Loucy (cell line): Measurements from ENCODE around the gene RFESD.

Source experiments
- H2AFZ ChIP-seq: fragments of 200-600 bp; sonication (generic); 2 replicates; pipeline ENCODE4 v1.6.0; 2016; ENCODE audit warnings: antibody characterized with exemption, mild to moderate bottlenecking, low read length, moderate library complexity
- H3F3A ChIP-seq: fragments of 200-600 bp; 2 replicates; pipeline ENCODE4 v1.6.0; 2016; ENCODE audit warnings: antibody characterized with exemption, low read depth, mild to moderate bottlenecking
- H3K27me3 ChIP-seq: fragments of 200-600 bp; sonication (generic); 2 replicates; pipeline ENCODE4 v1.6.1; 2014; ENCODE audit warnings: low read length, mild to moderate bottlenecking; ENCODE audit not compliant: insufficient read depth, poor library complexity, severe bottlenecking
- H3K36me3 ChIP-seq: fragments of 200-600 bp; sonication (generic); 2 replicates; pipeline ENCODE4 v1.6.1; 2016; ENCODE audit warnings: low read length; ENCODE audit not compliant: insufficient read depth
- H3K4me1 ChIP-seq: fragments of 200-600 bp; sonication (generic); 2 replicates; pipeline ENCODE4 v1.5.1; 2014; ENCODE audit warnings: low read length, mild to moderate bottlenecking; ENCODE audit not compliant: insufficient read depth, poor library complexity, severe bottlenecking
- H3K4me2 ChIP-seq: fragments of 200-600 bp; sonication (generic); 2 replicates; pipeline ENCODE4 v1.6.0; 2014; ENCODE audit warnings: antibody characterized with exemption, low read length, low read depth, mild to moderate bottlenecking; ENCODE audit not compliant: poor library complexity, severe bottlenecking
- H3K4me3 ChIP-seq: fragments of 200-600 bp; sonication (generic); 2 replicates; pipeline ENCODE4 v1.5.1; 2014; ENCODE audit warnings: low read length, mild to moderate bottlenecking, mixed read lengths; ENCODE audit not compliant: poor library complexity, severe bottlenecking
- H3K79me2 ChIP-seq: fragments of 200-600 bp; sonication (generic); 2 replicates; pipeline ENCODE4 v1.6.1; 2014; ENCODE audit warnings: low read length; ENCODE audit not compliant: insufficient read depth
- H3K9ac ChIP-seq: fragments of 200-600 bp; sonication (generic); 2 replicates; pipeline ENCODE4 v1.6.0; 2014; ENCODE audit warnings: mild to moderate bottlenecking, low read depth, low read length, moderate library complexity; ENCODE audit not compliant: poor library complexity, severe bottlenecking
- H3K9me2 ChIP-seq: fragments of 200-600 bp; sonication (generic); replicated peaks from 2 replicates; pipeline ENCODE4 v1.6.1; 2016; ENCODE audit warnings: low read depth, low read length, mixed read lengths
- H3K9me3 ChIP-seq: fragments of 200-600 bp; sonication (generic); 2 replicates; pipeline ENCODE4 v1.6.1; 2014; ENCODE audit warnings: mild to moderate bottlenecking, antibody characterized with exemption, low read length, low read depth; ENCODE audit not compliant: insufficient read depth
- H4K20me1 ChIP-seq: fragments of 200-600 bp; sonication (generic); 2 replicates; pipeline ENCODE4 v1.6.0; 2014; ENCODE audit warnings: antibody characterized with exemption, low read length, mild to moderate bottlenecking; ENCODE audit not compliant: insufficient read depth, poor library complexity, severe bottlenecking
- CTCF ChIP-seq: fragments of 200-600 bp; sonication (generic); conservative IDR thresholded peaks from 2 replicates; pipeline ENCODE4 v1.5.1; 2014; ENCODE audit warnings: mild to moderate bottlenecking, antibody characterized with exemption, low read length
- EZH2phosphoT487 ChIP-seq: fragments of 200-600 bp; IDR thresholded peaks from 2 replicates; pipeline ENCODE4 v1.6.1; 2018; ENCODE audit warnings: antibody characterized with exemption, mild to moderate bottlenecking, moderate library complexity, borderline replicate concordance

RFESD gene

GRCh38 chr5:95623706-95624105 lies 22.9 kb upstream of the RFESD start:
- H3K79me2 ChIP-seq, result peaks cover 16% of the 10 kb centered on the region
- TF ChIP-seq CTCF (no peak), EZH2phosphoT487 (no peak)

GRCh38 chr5:95624368-95624767 lies 22.2 kb upstream of the RFESD start:
- no peak overlapping the region for H3K4me2 ChIP-seq
- H4K20me1 ChIP-seq, result no peaks in the 10 kb centered on the region
- no peaks in the 10 kb centered on the region for H3K9me3 ChIP-seq
- TF ChIP-seq CTCF (no peak), EZH2phosphoT487 (no peak)
- no peak overlapping the region for H2AFZ ChIP-seq
- H3K36me3 ChIP-seq, result no peaks in the 10 kb centered on the region
- H3K27me3 ChIP-seq, result no peaks in the 10 kb centered on the region
- peaks cover 42% of the 10 kb centered on the region for H3K4me1 ChIP-seq
- no peaks in the 10 kb centered on the region for H3K9me2 ChIP-seq
- H3K4me3 ChIP-seq, result no peak overlapping the region
- H3K79me2 ChIP-seq, result peaks cover 9% of the 10 kb centered on the region
- H3F3A ChIP-seq, result peaks cover 16% of the 10 kb centered on the region
- no peak overlapping the region for H3K9ac ChIP-seq

More at GRCh38 chr5:95623706-95624105, 22.9 kb upstream of the RFESD start:
- no peak overlapping the region for H2AFZ ChIP-seq
- H4K20me1 ChIP-seq, result no peaks in the 10 kb centered on the region
- no peak overlapping the region for H3K4me3 ChIP-seq
- H3K9ac ChIP-seq, result peak overlapping the region; percentile 55
- peak overlapping the region; percentile 91 for H3K4me2 ChIP-seq
- H3K36me3 ChIP-seq, result no peaks in the 10 kb centered on the region
- H3K9me3 ChIP-seq, result no peaks in the 10 kb centered on the region
- no peaks in the 10 kb centered on the region for H3K9me2 ChIP-seq
- peaks cover 16% of the 10 kb centered on the region for H3F3A ChIP-seq
- no peaks in the 10 kb centered on the region for H3K27me3 ChIP-seq
- peaks cover 49% of the 10 kb centered on the region for H3K4me1 ChIP-seq

GRCh38 chr5:95626701-95627100 lies 19.9 kb upstream of the RFESD start:
- H3K36me3 ChIP-seq, result no peaks in the 10 kb centered on the region
- no peaks in the 10 kb centered on the region for H3K27me3 ChIP-seq
- H3K79me2 ChIP-seq, result no peaks in the 10 kb centered on the region
- peaks cover 38% of the 10 kb centered on the region for H3K4me1 ChIP-seq
- H2AFZ ChIP-seq, result no peak overlapping the region
- TF ChIP-seq EZH2phosphoT487 (no peak), CTCF (no peak)
- no peaks in the 10 kb centered on the region for H3K9me3 ChIP-seq
- H3K4me3 ChIP-seq, result no peak overlapping the region
- H4K20me1 ChIP-seq, result no peaks in the 10 kb centered on the region
- H3F3A ChIP-seq, result peaks cover 13% of the 10 kb centered on the region
- H3K9ac ChIP-seq, result no peak overlapping the region
- no peak overlapping the region for H3K4me2 ChIP-seq
- H3K9me2 ChIP-seq, result no peaks in the 10 kb centered on the region
